BJ (cell line): ENCODE results near the gene AP4B1. TPM values are rescaled to one million over a fixed set of nuclear protein-coding genes. Genes with fewer than 3 reads are reported as not detected.

Experiments used
- CTCF ChIA-PET: fragments of 350-600 bp; formaldehyde crosslinking; extraction: SDS; loops from one replicate; lab custom pipeline; 2021; ENCODE audit warnings: antibody characterized with exemption, inconsistent platforms; lab: Yijun Ruan, JAX
- POLR2A ChIA-PET: fragments of 300-600 bp; sonication (Branson Sonifier 250); formaldehyde crosslinking; extraction: SDS; loops from one replicate; lab custom pipeline; 2021; ENCODE audit warnings: antibody characterized with exemption; lab: Charles Lee
- DNase-seq: peaks from one replicate; pipeline ENCODE4 v3.0.0-alpha.2; 2011; ENCODE audit warnings: low read depth
- H3K27me3 ChIP-seq: 2 replicates; pipeline ENCODE4 v1.6.0; 2011; ENCODE audit warnings: low read length; ENCODE audit not compliant: control insufficient read depth, insufficient read depth
- H3K36me3 ChIP-seq: 2 replicates; pipeline ENCODE4 v1.5.1; 2011; ENCODE audit warnings: low read length; ENCODE audit not compliant: control insufficient read depth, insufficient read depth
- H3K4me3 ChIP-seq: 2 replicates; pipeline ENCODE4 v1.5.1; 2011; ENCODE audit warnings: low read depth, mild to moderate bottlenecking, control low read depth, low read length
- CTCF ChIP-seq: IDR thresholded peaks from 2 replicates; pipeline ENCODE4 v1.5.1; 2011; ENCODE audit warnings: low read depth, mild to moderate bottlenecking, control low read depth, inconsistent platforms, low read length, moderate library complexity; ENCODE audit not compliant: insufficient read depth
- polyA plus RNA-seq: library from polyadenylated mRNA; depleted of rRNA; stranded (reverse); fragments of >200 nt; gene quantifications from 2 replicates; pipeline ENCODE4 v1.2.3, GENCODE V29; 2011

Gene AP4B1
- polyA plus RNA-seq, 1 experiment = 9.5 TPM

DNA sequence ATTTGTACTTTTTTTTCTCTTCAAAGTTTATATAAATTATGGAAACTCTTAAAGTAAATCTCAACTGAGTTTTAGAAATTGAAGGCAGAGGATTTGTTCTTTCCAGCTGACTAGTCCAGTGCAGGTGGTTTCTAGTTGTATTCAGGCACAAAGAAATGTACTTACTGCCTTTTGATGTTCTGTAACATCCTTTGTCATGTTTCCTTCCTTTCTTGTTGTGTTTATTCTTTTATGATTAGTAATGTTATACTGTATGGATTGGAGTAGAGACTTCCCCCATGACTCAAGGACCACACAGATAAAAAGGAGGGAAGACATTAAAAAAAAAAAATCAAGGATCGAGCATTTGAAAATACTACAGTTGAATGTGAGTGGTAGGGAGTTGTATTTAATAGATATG lies 32.5 kb upstream of the AP4B1 start:
- CTCF ChIA-PET = interaction anchor here (0.9 to 1.3 kb wide), 2 partner anchors 9 to 19 kb away, joined by 3 read pairs; no protein-coding TSS in a partner anchor
- Histone ChIP-seq H3K4me3 (no peak overlapping the region), H3K36me3 (peaks cover 2% of the 10 kb centered on the region), H3K27me3 (no peaks in the 10 kb centered on the region)
- TF ChIP-seq CTCF = no peak
- DNase-seq = no peak
- POLR2A ChIA-PET = no interaction called here

DNA sequence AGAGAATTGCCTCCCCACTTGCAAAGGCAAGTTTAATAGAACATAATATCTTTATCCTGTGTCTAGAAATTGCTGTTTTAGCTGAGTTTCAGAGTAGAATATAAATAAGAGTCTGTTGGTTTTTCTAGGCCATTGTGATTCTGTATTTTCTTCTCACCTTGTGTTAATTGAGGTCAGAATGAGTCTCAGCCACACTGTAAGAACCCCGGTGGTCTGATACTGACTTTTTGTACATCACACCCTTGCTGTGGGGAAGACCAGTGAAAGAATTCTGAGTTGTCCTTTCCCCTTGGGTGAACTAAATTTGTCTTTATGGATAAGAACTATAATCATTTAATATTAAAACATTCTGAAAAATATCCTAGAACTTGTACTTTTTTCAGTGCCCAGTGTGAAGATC lies 31.4 kb upstream of the AP4B1 start:
- DNase-seq = no peak
- no peak for TF ChIP-seq CTCF
- Histone ChIP-seq H3K27me3 (no peaks in the 10 kb centered on the region), H3K36me3 (no peaks in the 10 kb centered on the region; the same call in 1 of the 2 replicates), H3K4me3 (no peak overlapping the region)
- ChIA-PET POLR2A (no interaction called here), CTCF (interaction anchor here (1.0 to 1.3 kb wide), 2 partner anchors 10 to 20 kb away, joined by 3 to 4 read pairs; no protein-coding TSS in a partner anchor)

DNA sequence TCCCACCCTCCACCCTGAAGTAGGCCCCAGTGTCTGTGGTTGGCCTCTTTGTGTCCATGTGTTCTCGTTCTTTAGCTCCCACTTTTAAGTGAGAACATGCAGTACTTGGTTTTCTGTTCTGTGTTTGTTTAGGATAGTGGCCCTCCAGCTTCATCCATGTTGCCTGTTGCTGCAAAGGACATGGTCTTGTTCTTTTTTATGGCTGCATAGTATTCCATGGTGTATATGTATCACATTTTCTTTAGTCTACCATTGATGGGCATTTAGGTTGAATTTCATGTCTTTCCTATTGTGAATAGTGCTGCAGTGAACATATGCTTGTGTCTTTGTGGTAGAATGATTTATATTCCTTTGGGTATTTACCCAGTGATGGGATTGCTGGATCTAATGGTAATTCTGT lies 30.6 kb upstream of the AP4B1 start:
- H3K4me3 ChIP-seq = no peak overlapping the region
- no peaks in the 10 kb centered on the region for H3K27me3 ChIP-seq
- CTCF ChIA-PET = interaction anchor here (1.0 kb wide), 1 partner anchor 11 kb away, joined by 4 read pairs; no protein-coding TSS in a partner anchor
- H3K36me3 ChIP-seq = no peaks in the 10 kb centered on the region; the same call in 1 of the 2 replicates
- no peak for DNase-seq
- POLR2A ChIA-PET = no interaction called here
- TF ChIP-seq CTCF = no peak

DNA sequence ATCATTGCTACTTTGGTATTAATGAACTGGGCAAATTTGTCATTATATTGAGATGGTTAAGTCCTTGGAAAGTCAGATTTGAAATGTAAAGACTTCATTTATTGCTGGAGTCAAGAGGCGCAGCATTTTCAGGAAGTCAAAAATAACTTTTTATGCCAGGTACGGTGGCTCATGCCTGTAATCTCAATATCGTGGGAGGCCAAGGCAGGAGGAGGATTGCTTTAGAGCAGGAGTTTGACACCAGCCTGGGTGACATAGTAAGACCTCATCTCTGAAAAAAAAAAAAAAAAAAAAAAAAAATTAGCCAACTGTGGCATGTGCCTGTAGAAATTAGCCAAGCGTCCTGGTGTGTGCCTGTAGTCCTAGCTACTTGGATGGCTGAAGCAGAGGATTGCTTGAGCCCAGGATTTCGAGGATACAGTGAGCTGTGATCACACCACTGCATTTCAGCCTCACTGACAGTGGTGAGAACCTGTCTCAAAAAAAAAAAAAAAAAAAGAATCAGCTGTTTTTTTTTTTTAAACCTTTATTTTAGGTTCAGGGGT lies 30.0 kb upstream of the AP4B1 start:
- Histone ChIP-seq H3K36me3 (no peaks in the 10 kb centered on the region; the same call in 1 of the 2 replicates), H3K4me3 (no peak overlapping the region), H3K27me3 (no peaks in the 10 kb centered on the region)
- no peak for DNase-seq
- TF ChIP-seq CTCF = no peak
- POLR2A ChIA-PET = no interaction called here
- CTCF ChIA-PET = interaction anchor here (0.6 to 2.0 kb wide), 2 partner anchors 31 to 516 kb away, joined by 4 to 5 read pairs; partner anchors contain the start of gene AP4B1

DNA sequence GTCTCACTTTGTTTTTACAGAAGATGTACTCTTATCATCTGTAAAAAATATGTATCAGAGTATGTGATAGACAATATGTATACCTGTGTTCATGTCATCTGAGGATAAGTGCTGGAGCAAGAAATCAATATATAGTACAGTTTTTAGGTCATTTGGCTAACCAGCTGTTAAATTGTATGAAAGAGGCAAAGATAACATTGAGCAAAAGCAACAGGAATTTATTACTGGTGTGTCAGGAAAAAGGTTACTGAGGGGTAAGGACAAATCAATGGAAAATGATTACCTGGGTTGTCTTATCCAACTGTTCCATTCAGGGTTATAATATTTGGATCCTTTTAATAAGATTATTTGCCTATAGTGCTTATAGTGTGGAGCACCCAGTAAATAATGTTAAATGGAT lies 29.4 kb upstream of the AP4B1 start:
- Histone ChIP-seq H3K27me3 (no peaks in the 10 kb centered on the region), H3K36me3 (no peaks in the 10 kb centered on the region; the same call in 1 of the 2 replicates), H3K4me3 (no peak overlapping the region)
- no peak for TF ChIP-seq CTCF
- no peak for DNase-seq
- ChIA-PET POLR2A (no interaction called here), CTCF (interaction anchor here (2.0 kb wide), 1 partner anchor 30 kb away, joined by 5 read pairs; the partner anchor contains the start of gene AP4B1)
